NK-92 (cell line): ENCODE data around the gene ZNF518B.

ENCODE experiments used
- DNase-seq: peaks from one replicate; lab custom pipeline; 2025; ENCODE audit not compliant: unreplicated experiment; lab: John Stamatoyannopoulos, UW

ZNF518B gene, protein sequence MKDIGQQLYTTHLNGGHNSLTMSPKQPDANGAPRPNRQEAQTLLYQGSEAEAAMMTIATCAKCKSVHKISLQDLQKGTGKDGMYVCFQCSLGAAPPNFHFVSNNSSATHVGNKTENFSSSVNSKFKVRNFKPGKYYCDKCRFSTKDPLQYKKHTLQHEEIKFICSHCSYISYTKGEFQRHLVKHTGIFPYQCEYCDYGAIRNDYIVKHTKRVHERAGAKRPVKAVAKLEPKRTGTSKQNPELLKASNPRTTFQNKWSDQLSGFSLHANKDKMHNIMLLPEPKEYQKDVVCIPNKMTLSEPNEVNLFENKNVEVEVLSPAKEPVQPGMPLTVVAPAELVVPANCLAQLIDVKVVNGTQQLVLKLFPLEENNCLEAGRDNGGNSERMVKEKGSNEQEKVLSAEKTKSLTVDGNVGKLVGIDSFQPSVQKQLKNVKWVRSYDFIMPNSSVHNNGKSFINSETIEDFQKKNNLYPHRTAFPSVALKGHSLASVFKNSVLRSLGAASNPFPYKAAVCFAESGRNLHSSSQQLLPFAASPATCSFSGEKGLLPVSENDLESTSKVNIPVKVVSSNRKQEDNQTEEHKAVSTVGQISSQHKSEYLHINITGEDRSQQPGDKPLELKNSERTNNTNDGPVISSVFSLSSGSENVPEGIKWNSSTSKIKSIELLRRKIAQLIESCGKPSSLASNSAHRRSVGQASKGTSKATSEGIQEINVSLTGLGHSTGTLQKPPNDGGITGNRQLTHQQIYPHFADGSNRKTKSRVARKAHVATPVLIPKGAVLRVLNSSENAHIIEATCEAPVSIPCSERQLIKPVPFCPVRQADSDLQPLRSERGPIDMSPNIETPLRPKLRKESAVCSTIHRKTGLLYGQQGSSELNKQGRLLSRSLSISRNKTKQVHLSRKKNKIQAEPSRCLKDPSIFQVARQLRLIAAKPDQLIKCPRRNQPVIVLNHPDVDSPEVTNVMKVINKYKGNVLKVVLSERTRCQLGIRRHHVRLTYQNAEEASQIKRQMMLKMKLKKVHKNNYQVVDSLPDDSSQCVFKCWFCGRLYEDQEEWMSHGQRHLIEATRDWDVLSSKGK

DNA sequence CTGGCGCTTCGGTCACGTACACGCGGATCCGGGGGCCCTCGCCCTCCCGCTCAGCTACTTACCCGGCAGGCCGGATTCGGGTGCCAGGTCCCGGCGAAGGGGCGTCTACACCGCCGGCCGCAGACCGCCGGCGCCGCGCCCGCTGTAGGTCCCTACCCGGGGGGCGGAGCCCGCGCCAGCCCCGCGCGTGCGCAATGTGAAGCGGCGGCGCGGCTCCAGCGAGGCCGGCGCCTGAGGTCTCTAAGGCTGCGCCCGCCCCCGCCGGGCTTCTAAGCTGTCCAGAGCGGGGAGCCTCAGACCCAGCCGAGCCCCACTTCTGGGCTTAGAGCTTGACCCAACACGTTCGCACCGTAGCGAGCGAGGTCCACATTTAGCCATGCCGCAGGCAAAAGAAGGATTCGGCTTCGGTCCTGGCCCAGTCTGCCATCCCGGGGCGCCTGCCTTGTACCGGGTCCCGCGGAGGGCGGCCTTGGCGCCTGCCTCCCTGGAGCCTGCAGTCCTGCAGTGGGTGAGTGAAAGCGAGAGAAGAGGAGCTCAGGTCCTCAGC lies at the start of gene ZNF518B:
TSS of gene ZNF518B (minus strand) at position 172 of the 547 bp plus-strand sequence. CDS start 11,098 bp downstream, outside the sequence.
- DNase-seq = no peak

DNA sequence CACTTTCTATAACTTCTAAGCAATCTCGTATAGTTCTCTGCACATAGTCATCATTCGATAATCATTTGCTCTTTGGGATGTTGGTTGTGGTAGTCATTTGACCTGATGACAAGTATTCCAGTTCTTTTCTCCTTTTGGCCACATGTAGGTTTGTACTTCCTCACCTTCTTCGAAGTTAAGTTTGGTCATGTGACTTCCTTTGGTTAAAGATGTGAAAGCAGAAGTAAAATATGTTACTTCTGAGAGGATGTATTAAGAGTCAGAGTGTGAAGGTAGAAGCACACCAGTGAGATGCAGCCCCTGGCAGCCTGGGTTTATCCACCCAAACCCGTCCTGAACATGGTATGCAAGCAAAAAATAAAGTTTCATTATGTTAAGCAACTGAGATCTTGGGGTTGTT lies 48.9 kb upstream of the ZNF518B start:
- no peak for DNase-seq

DNA sequence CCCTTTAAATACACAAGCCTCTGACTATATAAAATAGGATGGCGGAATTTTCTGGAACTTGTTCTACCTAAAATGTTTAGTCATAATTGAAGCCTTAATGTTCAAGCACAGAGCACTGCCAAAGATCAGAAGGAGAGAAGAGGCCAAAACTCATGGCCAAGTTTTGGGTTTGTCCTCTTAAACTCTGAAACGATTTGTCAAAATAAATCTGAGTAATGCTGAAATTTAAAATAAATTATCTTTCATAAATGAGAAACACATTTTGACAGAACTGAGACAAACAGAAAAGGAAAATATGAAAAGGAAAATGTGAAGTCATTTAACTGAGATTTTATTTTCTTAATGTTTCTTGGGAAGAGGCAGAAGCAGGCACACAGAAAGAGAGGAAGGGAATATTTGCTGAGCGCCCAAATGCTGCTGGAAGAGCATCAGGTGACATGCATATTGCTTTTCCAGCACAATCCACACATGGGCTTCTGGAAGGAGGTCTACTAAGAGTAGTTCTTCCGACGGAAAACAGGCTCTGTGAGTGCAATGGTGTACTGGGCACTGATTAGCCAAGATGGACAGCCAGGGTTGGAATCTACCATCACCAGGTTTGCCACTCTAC lies 47.4 kb upstream of the ZNF518B start:
- DNase-seq = no peak

DNA sequence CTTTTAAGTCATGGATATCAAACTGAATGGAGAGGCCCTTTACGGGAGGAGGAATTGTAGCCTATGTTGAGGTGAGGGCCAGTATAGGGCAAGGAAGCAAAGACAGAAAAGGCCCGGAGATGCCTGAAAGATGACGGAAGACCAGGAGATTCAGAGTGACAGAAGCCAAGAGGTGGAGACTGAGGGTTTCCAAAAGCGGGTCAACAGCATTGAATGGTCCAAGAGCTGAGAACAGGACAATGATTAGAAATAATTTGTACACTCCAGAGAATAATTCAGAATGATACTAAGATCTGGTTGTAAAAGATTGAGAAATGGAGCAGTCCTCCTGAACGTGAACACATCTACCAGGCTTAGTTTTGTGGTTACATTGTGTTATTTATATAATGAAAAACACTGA lies 45.5 kb upstream of the ZNF518B start:
- DNase-seq = no peak

DNA sequence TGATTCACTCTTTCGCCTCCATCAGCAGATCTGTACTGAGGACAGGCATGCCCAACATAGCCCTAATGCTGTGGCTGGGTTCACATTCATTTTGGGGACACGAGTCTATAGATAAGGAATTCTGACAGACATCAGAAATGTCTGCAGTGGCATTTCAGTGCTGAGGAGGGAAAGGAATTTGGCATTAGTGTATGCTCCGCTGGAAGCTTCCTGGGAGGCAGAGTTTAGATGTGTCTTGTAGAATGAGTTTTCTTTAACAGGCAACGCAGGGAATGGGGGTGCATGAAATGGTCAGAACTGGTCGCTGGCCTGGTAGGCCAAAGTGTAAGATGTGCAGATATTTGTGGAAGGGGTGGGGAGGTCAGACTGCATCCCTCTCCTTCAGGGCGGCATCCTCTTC lies 43.5 kb upstream of the ZNF518B start:
- DNase-seq = no peak

DNA sequence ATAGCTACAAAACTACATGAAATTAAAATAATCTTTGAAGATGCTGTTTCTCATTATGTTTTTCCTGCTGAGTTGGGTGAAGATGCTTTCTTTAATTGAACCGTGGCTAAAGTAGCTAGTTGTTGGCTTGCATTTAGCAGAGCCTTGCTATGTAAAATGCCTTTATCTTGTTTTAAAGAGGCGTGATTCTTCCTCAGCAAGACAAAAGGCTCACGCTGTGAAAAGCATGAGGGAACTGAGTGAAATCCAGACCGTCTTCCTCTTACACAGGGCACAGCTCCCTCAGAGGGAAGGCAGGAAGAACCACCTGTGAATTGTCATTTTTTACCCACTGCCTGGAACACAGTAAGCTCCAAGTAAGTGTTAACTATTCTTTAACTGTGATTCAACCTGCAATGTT lies 39.0 kb upstream of the ZNF518B start:
- no peak for DNase-seq

DNA sequence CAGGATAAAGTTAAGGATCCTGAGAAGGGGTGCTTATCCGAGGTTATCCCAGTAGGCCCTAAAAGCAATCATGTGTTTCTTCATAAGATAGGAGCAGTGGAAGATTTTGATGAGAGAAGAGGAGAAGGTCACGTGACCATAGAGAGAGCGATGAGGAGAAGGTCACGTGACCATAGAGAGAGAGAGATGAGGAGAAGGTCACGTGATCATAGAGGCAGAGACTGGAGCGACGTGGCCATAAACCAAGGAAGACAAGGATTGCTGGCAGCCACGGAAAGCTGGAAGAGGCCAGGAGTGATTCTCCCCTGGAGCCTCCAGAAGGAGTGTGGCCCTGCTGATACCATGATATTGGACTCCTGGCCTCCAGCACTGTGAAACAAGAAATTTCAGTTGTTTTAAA lies 38.4 kb upstream of the ZNF518B start:
- DNase-seq = no peak

DNA sequence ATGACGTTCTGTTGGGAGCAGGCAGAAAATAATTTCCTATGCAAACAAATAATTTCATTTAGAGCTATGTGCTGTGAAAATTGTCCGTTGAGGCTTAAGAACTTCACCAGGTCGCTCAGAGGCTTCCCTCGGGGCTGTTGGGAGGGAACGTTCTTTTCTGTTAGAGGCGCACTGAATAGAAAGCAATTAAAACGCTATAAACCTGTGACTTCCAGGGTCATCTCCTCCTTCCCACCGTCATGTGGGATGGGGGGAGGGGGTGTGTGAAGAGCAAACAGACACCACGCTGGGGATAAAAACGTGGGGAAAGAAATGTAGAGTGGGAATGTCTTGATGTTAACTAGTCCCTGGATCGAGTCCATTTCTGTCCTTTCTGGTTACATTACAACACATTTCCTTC lies 35.2 kb upstream of the ZNF518B start:
- DNase-seq = no peak

DNA sequence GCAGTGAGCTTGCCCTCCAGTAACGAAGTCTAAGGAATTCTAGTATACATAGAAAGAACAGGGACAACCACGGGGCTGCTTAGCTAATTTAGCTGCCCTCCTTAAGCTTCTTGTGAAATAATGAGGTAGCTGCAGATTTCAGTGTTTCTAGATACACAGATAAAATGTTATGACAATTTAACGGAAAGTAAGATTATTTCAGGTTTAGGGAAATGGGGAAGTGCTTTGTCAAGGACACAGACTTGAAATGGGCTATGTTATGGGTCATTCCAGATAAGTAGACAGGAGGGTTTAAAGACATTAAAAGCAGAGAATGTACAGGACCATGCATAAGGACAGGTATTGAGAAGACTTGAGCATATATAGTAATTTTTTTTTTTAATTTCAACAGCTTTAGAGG lies 34.2 kb upstream of the ZNF518B start:
- no peak for DNase-seq

DNA sequence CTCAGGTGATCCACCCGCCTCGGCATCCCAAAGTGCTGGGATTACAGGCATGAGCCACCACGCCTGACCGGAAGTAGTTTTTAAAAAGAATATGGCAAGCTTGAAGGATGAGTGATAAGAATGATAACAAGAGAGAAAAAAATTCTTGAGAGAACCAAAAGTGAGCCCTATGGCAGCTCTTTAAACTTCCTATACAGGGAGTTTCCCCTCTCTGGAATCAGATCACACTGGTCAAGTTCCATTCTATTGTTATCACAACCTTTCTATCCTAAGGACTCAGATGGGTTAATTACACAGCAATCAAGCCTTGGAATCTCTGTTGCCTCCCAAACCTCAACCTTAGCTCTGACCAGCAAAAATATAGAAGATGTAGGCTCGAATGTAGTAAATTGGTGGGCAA lies 33.8 kb upstream of the ZNF518B start:
- no peak for DNase-seq

DNA sequence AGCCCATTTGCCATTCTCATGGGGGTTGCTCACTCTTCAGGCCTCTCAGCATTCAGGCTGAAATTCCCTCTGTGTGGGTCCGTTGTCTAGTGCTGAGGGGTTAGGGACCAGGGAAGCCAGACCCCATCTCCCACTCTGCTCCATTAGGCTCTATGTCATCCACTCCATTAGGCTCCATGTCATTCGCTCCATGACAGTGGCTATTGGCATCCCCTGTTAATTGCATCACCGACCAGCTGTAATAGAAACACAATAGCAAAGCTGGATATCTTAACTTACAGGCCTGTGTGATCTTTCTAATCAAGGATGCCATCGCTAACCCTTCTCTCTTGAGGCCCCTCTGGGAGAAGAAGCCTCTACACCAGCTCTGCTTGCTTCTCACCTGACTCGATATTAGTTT lies 25.7 kb upstream of the ZNF518B start:
- no peak for DNase-seq

DNA sequence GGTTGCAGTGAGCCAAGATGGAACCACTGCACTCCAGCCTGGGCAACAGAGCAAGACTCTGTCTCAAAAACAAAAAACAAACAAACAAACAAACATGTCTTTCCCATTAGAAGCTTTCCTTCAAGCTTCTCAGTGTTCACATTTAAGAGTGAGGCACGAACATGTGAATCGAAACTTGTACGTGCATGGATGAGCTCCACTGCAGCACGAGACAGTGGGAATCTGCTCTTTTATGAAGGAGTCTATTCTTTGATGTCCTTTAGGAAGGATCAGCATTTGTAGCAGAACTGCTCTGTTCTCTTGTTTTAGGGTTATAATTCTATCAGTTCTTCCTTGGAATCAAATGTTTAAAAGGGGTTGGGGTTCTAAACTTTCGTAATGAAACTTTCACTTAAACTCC lies 23.4 kb upstream of the ZNF518B start:
- no peak for DNase-seq

DNA sequence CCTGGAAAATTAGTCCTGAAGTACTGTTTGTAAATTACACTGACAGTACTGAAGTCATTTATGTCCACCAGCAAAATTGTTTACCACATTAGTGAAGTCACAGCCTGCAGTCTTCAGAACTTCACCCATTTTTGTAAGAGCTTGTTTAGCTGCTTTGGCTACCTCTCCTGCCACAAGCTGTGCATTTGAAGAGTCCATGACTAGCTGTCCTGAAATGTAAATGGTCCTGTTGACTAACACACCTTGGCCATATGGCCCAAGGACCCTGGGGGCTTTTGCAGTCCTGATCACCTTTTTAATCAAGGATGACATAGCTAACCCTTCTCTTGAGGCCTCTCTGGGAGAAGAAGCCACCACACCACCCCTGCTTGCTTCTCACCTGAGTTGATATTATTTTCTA lies 21.4 kb upstream of the ZNF518B start:
- no peak for DNase-seq

DNA sequence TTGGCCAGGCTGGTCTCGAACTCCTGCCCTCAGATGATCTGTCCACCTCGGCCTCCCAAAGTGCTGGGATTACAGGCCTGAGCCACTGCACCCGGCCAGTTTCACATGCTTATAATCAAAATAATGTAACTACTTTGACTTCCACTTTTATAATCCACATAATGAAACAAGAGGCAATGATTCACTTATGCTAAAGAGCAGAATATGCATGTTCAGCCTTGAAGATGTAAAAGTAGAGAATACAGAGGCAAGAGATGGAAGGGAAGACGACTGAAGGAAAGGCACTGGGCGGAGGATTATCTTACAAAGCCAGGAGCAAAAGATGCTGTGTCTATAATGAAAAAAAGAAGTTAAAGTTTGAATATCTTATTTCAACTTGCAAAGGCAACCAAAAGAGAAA lies 13.3 kb upstream of the ZNF518B start:
- DNase-seq = no peak

DNA sequence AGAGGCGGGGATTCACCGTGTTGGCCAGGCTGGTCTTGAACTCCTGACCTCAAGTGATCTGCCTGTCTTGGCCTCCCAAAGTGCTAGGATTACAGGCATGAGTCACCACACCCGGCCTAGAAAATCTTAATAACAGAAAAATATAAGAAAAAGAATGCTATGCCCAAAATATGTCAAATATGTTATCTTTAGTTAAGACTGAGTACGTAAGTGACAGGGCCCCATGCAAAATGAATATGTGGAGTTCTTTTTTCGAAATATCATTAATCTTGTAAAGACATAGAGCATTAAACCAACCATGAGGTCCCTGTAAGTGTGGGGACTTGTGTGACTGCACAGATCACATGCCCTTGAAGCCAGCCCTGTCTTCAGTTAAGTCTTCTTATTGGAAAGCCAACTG lies 8.9 kb upstream of the ZNF518B start:
- DNase-seq = no peak

DNA sequence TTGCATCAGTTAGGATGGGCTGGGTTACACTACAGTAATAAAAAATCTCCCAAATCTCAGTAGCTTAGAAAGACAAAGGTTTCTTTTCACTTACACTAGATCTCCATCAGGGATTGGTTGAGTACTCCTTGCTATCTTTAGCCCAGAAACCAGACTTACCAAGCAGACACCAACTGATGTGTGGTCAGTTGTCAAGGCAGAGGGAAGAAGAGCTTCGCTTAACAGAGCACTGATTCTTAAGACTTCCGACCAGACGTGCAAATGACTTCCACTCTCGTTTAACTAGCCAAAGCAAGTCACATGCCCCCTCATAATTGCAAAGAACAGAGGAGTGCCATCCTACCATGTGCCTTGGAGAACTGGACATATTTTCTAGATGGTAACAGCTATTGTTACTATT lies 5.7 kb upstream of the ZNF518B start:
- DNase-seq = no peak

DNA sequence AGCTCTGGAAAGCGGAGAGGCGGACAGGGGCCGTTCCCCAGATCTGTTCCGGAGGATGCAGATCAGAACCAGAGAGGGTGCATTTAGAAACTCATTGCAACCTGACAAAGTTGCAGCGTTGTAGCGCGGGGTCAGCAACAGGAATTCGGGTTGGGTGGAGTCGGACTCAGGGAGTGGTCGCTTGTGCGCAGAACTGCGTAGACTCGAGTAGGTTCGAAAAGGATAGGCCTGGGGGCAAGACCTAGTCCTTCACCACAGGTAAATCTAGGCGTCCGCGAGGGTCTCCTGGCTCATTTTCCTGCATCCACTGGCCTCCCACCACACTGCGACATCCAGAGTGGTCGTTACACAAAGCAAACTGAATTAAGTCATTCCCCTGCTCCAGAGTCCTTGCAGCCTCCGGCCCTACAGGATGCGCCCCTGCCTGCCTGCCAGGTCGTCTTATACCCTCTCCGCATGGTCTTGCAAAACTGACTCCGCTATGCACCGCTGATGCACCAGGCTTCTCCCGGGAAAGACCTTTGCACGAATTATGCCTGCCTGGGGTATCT lies 4.7 kb upstream of the ZNF518B start:
- no peak for DNase-seq

DNA sequence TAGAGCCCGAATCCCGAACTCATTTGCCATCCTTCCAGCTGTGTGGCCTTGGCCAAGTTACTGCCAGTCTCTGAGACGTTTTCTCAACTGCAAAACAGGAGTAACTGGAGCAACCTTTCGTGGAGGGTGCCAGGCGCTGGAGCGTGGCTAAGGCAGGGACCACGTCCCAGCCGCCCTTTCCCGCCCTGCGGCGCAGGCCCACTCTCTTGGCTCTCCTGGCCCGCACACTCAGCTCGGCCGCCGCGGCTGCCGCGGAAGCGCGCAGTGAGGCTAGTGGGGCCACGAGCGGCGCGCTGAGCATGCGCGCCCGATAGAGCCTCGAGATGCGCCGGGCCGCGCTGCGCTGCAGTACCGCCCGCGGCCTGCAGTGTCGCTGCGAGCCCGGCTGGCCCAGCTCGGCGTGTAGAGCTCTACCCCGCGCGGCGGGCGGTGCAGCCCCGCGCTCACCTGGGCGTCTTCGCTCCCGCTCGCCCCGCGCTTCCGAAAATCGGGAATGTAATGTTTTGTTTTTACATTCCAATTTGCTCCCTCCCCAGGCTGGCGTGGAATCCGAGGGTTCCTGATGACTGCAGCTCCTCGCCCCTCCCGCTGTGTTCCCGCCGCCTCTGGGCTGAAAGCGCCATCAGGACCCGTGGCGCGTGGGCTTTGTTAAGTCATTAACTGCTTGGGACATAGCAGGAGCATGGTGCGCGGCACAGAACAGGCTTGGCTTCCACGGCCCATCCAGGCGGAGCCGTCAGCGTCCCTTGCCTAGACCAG lies 4.0 kb upstream of the ZNF518B start:
- no peak for DNase-seq

DNA sequence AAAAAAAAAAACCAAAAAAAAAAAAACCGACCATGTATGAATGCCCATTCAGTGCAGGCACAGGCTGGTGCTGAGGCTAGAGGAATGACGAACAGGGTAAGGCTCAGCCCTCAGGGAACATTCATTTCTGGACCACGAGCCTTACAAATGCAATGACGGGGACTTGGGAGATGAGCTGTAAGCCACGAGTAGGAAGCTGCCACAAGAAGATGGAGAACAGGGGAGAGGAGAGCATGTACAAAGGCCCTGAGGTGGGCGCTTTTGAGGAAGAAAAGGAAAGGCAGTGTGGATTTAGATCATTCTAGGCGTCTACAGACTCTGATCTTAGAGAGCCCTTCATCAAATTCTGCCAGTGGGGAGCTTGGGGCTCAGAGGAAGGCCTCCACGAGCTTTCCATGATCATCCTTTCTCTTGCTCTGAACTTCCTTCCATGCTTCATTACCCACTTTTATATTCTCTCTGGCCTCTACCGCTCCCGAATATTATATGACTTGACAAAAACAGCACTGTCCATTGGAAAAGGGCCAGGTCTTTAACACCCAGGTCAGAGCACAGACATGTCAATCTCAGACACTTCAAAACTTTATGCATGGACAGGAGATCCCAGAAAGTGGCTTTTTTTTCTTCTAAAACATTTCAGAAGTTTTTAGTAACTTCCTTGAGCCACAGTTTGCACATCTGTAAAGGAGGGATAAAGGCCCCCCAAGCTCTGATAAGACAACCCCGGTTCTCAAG lies 3.3 kb upstream of the ZNF518B start:
- DNase-seq = no peak
